Lung (tissue), 12 donors: Measurements from ENCODE around the gene RPP25. TPM values are rescaled to one million over a fixed set of nuclear protein-coding genes. Genes with fewer than 3 reads are reported as not detected.

Experiments
- ATAC-seq: fragments of 200-7000 bp; cut with Tn5 transposase; one replicate; pipeline ENCODE4 v1.9.1; 2020; ENCODE audit warnings: moderate number of reproducible peaks; ENCODE audit not compliant: insufficient read depth, low FRiP score
- DNase-seq, 3 donors: peaks; one replicate each; pipeline ENCODE4 v3.0.0-alpha.2; 2013 to 2017
- H3K27ac ChIP-seq, 2 donors: one replicate each; pipeline ENCODE4 v1.5.1; 2013; ENCODE audit warnings: mild to moderate bottlenecking in 2 of 2, moderate library complexity in 2 of 2, control low read depth in 1 of 2, inconsistent platforms in 1 of 2, low read depth in 1 of 2, low read length in 1 of 2
- H3K27me3 ChIP-seq, 3 donors: one replicate each; pipeline ENCODE4 v1.5.1; 2013; ENCODE audit warnings: low read length in 2 of 3; ENCODE audit not compliant: control insufficient read depth in 3 of 3, insufficient read depth in 3 of 3
- H3K36me3 ChIP-seq, 4 donors: one replicate each; pipeline ENCODE4 v1.5.1; 2013; ENCODE audit warnings: low read length in 4 of 4, mild to moderate bottlenecking in 1 of 4, moderate library complexity in 1 of 4; ENCODE audit not compliant: control insufficient read depth in 4 of 4, insufficient read depth in 4 of 4
- H3K4me1 ChIP-seq, 5 donors: one replicate each; pipeline ENCODE4 v1.5.1; 2013; ENCODE audit warnings: low read length in 5 of 5, mild to moderate bottlenecking in 2 of 5, moderate library complexity in 1 of 5; ENCODE audit not compliant: control insufficient read depth in 5 of 5, insufficient read depth in 5 of 5
- H3K4me3 ChIP-seq: one replicate; pipeline ENCODE4 v1.5.1; 2013; ENCODE audit warnings: mild to moderate bottlenecking, control low read depth, moderate library complexity
- H3K9ac ChIP-seq, 2 donors: one replicate each; pipeline ENCODE4 v1.5.1; 2013; ENCODE audit warnings: low read length in 2 of 2, control low read depth in 1 of 2; ENCODE audit not compliant: insufficient read depth in 1 of 2
- H3K9me3 ChIP-seq, 4 donors: one replicate each; pipeline ENCODE4 v1.5.1; 2013; ENCODE audit warnings: low read length in 3 of 4, mild to moderate bottlenecking in 1 of 4, moderate library complexity in 1 of 4; ENCODE audit not compliant: control insufficient read depth in 4 of 4, insufficient read depth in 3 of 4
- WGBS, 2 donors: extraction: QIAGEN DNeasy Blood & Tissue Kit; methylation state at CpG; one replicate each; pipeline ENCODE4 v1.1.7; 2013; 5-methylcytosine and 5-hydroxymethylcytosine counted together
- polyA plus RNA-seq, 2 donors: library from polyadenylated mRNA; stranded (reverse); fragments of 200-250 nt; gene quantifications; one replicate each; pipeline ENCODE4 v1.2.1, GENCODE V29; 2013
- total RNA-seq, 2 donors: library from RNA; depleted of rRNA in 1 of 2; stranded (reverse); fragments of >200 nt in 1 of 2; gene quantifications; one replicate each; pipeline ENCODE4 v1.2.1, GENCODE V29; 2014 to 2021
- TF ChIP-seq, protein P1 (sequence below): IDR thresholded peaks from 2 replicates; pipeline ENCODE4 v1.5.1; 2012; ENCODE audit warnings: mild to moderate bottlenecking; ENCODE audit errors: control extremely low read depth, extremely low read depth
- donor health status: control.
- donor health status: control.
- donor health status: Bipolar disorder and iron deficiency.
- donor health status: healthy.
- donor health status: DM: yes; HTN: yes; CAD: no.

The RPP25 gene
- total and polyA plus RNA-seq, 4 donors = 3.8 to 15.7 (median 12.6) TPM

GRCh38 chr15:74997543-74997942, 41.0 kb upstream of the RPP25 start:
- ATAC-seq = no peak
- TF ChIP-seq, protein P1, sequence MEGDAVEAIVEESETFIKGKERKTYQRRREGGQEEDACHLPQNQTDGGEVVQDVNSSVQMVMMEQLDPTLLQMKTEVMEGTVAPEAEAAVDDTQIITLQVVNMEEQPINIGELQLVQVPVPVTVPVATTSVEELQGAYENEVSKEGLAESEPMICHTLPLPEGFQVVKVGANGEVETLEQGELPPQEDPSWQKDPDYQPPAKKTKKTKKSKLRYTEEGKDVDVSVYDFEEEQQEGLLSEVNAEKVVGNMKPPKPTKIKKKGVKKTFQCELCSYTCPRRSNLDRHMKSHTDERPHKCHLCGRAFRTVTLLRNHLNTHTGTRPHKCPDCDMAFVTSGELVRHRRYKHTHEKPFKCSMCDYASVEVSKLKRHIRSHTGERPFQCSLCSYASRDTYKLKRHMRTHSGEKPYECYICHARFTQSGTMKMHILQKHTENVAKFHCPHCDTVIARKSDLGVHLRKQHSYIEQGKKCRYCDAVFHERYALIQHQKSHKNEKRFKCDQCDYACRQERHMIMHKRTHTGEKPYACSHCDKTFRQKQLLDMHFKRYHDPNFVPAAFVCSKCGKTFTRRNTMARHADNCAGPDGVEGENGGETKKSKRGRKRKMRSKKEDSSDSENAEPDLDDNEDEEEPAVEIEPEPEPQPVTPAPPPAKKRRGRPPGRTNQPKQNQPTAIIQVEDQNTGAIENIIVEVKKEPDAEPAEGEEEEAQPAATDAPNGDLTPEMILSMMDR = no peak

GRCh38 chr15:74997141-74997540, 40.6 kb upstream of the RPP25 start:
- WGBS, 2 donors = 39 to 50% methylated on average over 4 of the region's 4 CpGs
- H3K27ac ChIP-seq = no peak overlapping the region
- DNase-seq = peak in 1 of 3 donors; percentile 10
- no peak overlapping the region for H3K4me3 ChIP-seq
- TF ChIP-seq, protein P1 = no peak
- no peak overlapping the region for H3K9ac ChIP-seq
- H3K9me3 ChIP-seq = no peaks in the 10 kb centered on the region
- no peaks in the 10 kb centered on the region for H3K36me3 ChIP-seq
- ATAC-seq = no peak
- peaks cover 0 to 18% (median 7%) of the 10 kb centered on the region in 5 donors for H3K4me1 ChIP-seq
- peaks cover 0 to 6% (median 0%) of the 10 kb centered on the region in 3 donors for H3K27me3 ChIP-seq

More at GRCh38 chr15:74997543-74997942, 41.0 kb upstream of the RPP25 start:
- peaks cover 0 to 6% (median 0%) of the 10 kb centered on the region in 3 donors for H3K27me3 ChIP-seq
- no peaks in the 10 kb centered on the region for H3K9me3 ChIP-seq
- no peak overlapping the region for H3K9ac ChIP-seq
- no peak overlapping the region for H3K4me3 ChIP-seq
- no peak for DNase-seq
- peaks cover 0 to 18% (median 7%) of the 10 kb centered on the region in 5 donors for H3K4me1 ChIP-seq
- 69 to 85% methylated on average over 2 of the region's 2 CpGs for whole genome bisulfite sequencing, 2 donors
- H3K36me3 ChIP-seq = no peaks in the 10 kb centered on the region
- H3K27ac ChIP-seq = no peak overlapping the region

DNA sequence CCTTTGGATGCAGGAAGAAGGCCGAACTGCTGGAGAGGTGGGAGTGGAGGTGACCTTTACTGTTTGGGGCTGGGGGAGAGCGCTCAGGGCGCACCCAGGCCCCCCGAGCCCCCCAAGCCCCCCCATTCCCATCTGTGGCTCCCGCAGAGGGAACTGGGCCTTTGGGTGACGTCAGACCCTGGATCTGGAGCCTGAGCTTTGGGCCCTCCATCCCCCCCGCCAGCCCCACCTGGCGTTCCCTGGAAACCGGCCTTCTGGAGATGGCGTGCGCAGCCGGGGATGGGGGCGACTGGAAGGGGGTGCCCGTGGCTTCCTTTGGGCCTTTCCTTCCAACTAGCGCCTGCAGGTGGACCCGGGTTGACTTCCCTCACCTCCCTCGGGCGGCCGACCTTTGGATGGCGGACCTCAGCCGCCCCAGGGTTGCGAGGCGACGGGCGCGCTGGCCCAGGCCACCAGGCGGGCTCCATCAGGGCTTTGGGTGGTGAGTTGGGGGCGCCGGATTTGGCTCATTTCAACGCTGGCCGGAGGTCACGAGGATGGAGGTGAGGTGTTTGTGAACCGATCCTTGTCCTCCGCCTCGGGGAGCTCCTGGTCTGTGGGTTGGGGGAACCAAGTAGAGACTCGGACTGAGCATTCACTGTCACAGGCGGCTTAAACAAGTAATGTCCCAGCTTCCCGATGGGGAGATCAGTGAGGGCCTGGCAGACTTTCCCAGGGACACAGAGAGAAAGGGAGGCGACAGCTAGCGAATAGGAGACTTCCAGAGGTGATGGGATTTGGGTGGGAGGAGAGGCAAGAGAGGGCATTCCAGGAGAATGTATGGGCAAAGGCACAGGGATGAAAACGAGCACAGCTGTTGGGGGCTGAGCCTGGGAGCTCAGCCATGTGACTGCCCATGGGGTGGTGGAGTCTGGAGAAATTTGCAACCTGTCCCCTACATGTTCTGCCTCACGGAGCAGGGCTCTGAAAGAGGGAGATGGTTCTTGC, 39.5 kb upstream of the RPP25 start:
- Histone ChIP-seq H3K9me3 (no peaks in the 10 kb centered on the region), H3K9ac (peak overlapping the region in 1 of 2 donors; percentile 34), H3K27me3 (peaks cover 0 to 6% (median 0%) of the 10 kb centered on the region in 3 donors), H3K27ac (peak overlapping the region in 1 of 2 donors; percentile 13), H3K36me3 (no peaks in the 10 kb centered on the region), H3K4me1 (peaks cover 0 to 18% (median 7%) of the 10 kb centered on the region in 5 donors), H3K4me3 (peak overlapping the region; percentile 62)
- TF ChIP-seq, protein P1 = no peak
- ATAC-seq = no peak
- DNase-seq = peak in 2 of 3 donors; percentile 24 to 31
- 9 to 18% methylated on average over 42 of the region's 42 CpGs for WGBS, 2 donors
